Uterine smooth muscle cell (primary cell): ENCODE data around the gene TTC36. TPM values are rescaled to one million over a fixed set of nuclear protein-coding genes. Genes with fewer than 3 reads are reported as not detected.

Experiments
- total RNA-seq: library from RNA; depleted of rRNA; stranded (reverse); fragments of >200 nt; gene quantifications from 2 replicates; pipeline ENCODE4 v1.2.3, GENCODE V29; 2014

Gene TTC36, protein sequence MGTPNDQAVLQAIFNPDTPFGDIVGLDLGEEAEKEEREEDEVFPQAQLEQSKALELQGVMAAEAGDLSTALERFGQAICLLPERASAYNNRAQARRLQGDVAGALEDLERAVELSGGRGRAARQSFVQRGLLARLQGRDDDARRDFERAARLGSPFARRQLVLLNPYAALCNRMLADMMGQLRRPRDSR
- 0.22 and 0.87 TPM in 2 replicates for total RNA-seq

DNA sequence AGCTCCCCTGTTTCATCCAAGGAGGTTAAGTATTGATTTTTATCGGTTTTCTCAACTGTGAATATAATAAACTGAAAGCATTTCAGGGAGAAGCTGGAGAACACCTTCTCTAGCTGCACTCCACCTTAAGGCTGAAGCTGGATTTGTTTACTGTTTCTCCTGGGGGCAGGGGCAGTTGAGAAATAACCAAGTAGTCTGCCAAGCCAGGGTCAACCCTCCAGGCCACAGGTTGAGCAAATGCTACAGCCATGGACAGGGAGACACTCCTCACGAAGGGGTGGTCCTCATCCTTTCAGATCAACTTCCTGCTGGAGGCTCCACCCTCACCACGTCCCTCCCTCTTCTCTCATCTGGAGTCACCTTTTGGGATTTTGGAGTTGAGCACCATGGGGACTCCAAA lies at the start of gene TTC36:
TSS of gene TTC36 (plus strand) at position 366 of the 400 bp plus-strand sequence. CDS start at position 387, 21 bp downstream.

DNA sequence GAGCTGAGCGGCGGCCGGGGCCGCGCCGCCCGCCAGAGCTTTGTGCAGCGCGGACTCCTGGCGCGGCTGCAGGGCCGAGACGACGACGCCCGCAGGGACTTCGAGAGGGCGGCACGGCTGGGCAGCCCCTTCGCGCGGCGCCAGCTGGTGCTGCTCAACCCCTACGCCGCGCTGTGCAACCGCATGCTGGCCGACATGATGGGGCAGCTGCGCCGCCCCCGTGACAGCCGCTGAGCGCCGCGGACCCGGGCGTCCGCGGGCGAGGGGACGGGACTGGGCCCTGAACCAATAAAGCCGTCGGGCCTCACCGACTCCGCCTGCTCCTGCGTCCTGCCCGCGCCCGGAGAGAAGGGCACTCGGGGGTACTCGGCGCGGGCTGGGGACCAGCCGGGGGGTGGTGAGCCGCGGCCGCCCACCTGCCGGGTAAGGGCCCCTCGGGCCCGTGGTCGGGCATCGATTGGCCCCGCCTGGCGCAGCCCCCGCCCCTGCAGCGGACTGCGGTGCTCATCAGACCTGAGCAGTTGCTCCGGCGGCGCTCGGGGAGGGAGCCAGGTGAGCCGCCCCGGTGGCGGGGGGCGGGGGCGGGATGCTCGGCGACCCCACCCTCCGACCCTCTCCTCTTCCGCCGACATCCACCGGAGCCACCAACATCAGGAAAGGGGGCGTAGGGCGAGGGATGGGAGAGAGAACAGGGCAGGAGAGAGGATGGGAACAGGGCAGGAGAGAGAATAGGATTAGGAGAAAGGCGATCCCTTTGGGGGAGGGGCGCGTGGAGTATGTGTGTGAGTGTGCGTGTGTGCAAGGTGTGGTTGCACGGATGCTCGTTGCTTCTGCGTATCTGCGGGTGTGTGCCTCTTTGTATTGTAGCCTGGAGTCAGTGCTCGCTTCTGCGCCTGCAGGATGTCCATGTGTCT lies 3.7 kb downstream of the TTC36 start, which contains the start of gene TMEM25:
TSS of gene TMEM25 (plus strand) at position 510 of the 914 bp plus-strand sequence. CDS start 610 bp downstream, outside the sequence.

DNA sequence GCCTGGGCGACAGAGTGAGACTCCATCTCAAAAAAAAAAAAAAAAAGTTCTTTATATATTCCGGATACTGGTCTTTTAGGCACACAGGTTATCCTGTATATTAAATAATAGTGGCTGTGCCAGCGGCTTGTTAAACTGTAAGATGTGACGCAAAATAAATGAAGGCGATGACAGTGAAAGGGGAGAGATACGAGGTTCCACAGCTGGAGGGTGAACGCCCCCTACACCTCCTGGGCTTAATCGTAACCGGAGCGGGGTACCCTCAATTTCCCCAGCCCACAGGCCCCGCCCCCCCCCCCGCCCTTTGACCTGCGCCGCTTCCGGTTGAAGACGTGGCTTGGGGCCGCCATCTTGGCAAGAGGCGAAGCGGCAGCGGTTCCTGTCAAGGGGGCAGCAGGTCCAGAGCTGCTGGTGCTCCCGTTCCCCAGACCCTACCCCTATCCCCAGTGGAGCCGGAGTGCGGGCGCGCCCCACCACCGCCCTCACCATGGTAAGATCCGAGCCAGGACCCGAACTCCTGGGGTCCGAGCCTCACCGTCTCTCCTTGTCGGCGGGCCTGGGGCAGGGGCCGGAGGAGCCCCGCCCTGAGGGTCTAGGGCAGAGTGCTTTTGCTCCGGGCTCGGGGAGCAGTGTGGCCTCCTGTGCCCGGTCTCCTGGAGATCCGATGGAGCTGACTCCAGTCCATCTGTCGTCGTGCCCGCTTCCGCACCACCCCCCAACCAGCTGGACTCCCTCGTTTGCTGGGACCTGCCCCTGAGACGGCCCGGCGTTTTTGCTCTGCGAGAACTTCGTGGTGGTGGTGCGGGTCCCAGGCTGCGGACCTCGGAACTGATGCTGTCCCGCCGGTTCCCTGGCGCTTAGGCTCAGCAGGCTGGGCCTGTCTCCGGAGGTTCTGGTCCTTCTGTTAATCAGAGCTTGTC lies 45.0 kb downstream of the TTC36 start, which contains the start of gene ARCN1:
TSS of gene ARCN1 (plus strand) at position 349 of the 920 bp plus-strand sequence. CDS start at position 488, 139 bp downstream.

Other genes with a start within 250 kb of the TTC36 start
- gene CD3E, start 222.7 kb upstream of the TTC36 start, total RNA-seq = not detected in 2 replicates
- not detected in 2 replicates for gene CD3D, start 184.8 kb upstream of the TTC36 start, total RNA-seq
- 0.12 TPM in 1 of 2 replicates, not detected in the other for gene CD3G, start 183.1 kb upstream of the TTC36 start, total RNA-seq
- gene UBE4A, start 167.9 kb upstream of the TTC36 start, total RNA-seq = 36.9 and 39.1 TPM in 2 replicates
- 33.1 and 44.1 TPM in 2 replicates for gene ATP5MG, start 125.9 kb upstream of the TTC36 start, total RNA-seq
- 35.9 and 37.3 TPM in 2 replicates for gene KMT2A, start 91.0 kb upstream of the TTC36 start, total RNA-seq
- gene TMEM25, start 3.7 kb downstream of the TTC36 start, total RNA-seq = 5.1 and 13.0 TPM in 2 replicates
- 22.4 and 27.8 TPM in 2 replicates for gene IFT46, start 38.5 kb downstream of the TTC36 start, total RNA-seq
- 147 and 168 TPM in 2 replicates for gene ARCN1, start 44.9 kb downstream of the TTC36 start, total RNA-seq
- 50.1 and 58.6 TPM in 2 replicates for gene PHLDB1, start 80.1 kb downstream of the TTC36 start, total RNA-seq
- under 0.01 TPM in 1 of 2 replicates, not detected in the other for gene TREH, start 152.2 kb downstream of the TTC36 start, total RNA-seq